ENCODE measurements around the gene SAMD1. TPM values are rescaled to one million over a fixed set of nuclear protein-coding genes. Genes with fewer than 3 reads are reported as not detected.
"Not testable (repeated sequence)": the region's sequence is repeated elsewhere in the genome, so short reads cannot be mapped to it uniquely, and the experiment has no call there.

The SAMD1 gene
- total and polyA plus RNA-seq, 2 experiments from 2014 or later = 112 to 136 TPM

GRCh38 chr19:14042659-14043608, 47.6 kb downstream of the SAMD1 start:
- TF ChIP-seq CTCF (IDR thresholded peaks at IDR 0.05; ENCODE audit: low read depth, low read length) = peak; percentile 62
- not testable (repeated sequence) for H3K36me3 ChIP-seq; H3K4me1 ChIP-seq (ENCODE audit: low read depth); H3K4me3 ChIP-seq; H3K27me3 ChIP-seq; H3K9me3 ChIP-seq (ENCODE audit: low read depth)
- peak overlapping the region; percentile 17 for H3K27ac ChIP-seq
- peak; percentile 53 to 84 for DNase-seq (ENCODE audit: low read depth in 1 of 2, low spot score in 1 of 2)

- Histone ChIP-seq H3K27ac (no peak overlapping the region), H3K36me3 (no peaks in the 10 kb centered on the region), H3K9me3 (ENCODE audit: low read depth) (no peaks in the 10 kb centered on the region), H3K4me3 (no peak overlapping the region), H3K4me1 (ENCODE audit: low read depth) (no peaks in the 10 kb centered on the region), H3K27me3 (no peaks in the 10 kb centered on the region)
- no peak for DNase-seq (ENCODE audit: low read depth in 1 of 2, low spot score in 1 of 2)
- no peak for TF ChIP-seq CTCF (IDR thresholded peaks at IDR 0.05; ENCODE audit: low read depth, low read length)
Measured at GRCh38 chr19:14039181-14039580, 51.4 kb downstream of the SAMD1 start.

Other genes with a start within 250 kb of the SAMD1 start
- gene NANOS3, start 213.6 kb downstream of the SAMD1 start, total RNA-seq = 0.39 and 2.0 TPM in 2 replicates
- 0.86 and 1.6 TPM in 2 replicates for gene NANOS3, start 213.6 kb downstream of the SAMD1 start, polyA plus RNA-seq
- 4.0 and 8.8 TPM in 2 replicates for gene BRME1, start 184.6 kb downstream of the SAMD1 start, total RNA-seq
- 3.0 and 8.2 TPM in 2 replicates for gene BRME1, start 184.6 kb downstream of the SAMD1 start, polyA plus RNA-seq
- 43.2 and 46.6 TPM in 2 replicates for gene CC2D1A, start 184.6 kb downstream of the SAMD1 start, total RNA-seq
- gene CC2D1A, start 184.6 kb downstream of the SAMD1 start, polyA plus RNA-seq = 41.5 and 42.5 TPM in 2 replicates
- 0.24 and 0.67 TPM in 2 replicates for gene PODNL1, start 152.3 kb downstream of the SAMD1 start, total RNA-seq
- gene PODNL1, start 152.3 kb downstream of the SAMD1 start, polyA plus RNA-seq = not detected in 2 replicates
- gene DCAF15, start 138.2 kb downstream of the SAMD1 start, total RNA-seq = 44.6 and 48.1 TPM in 2 replicates
- gene DCAF15, start 138.2 kb downstream of the SAMD1 start, polyA plus RNA-seq = 33.3 and 34.0 TPM in 2 replicates
- 8.9 TPM in 2 replicates for gene RFX1, start 84.4 kb downstream of the SAMD1 start, total RNA-seq
- 2.7 and 3.3 TPM in 2 replicates for gene RFX1, start 84.4 kb downstream of the SAMD1 start, polyA plus RNA-seq
- gene RLN3, start 62.6 kb downstream of the SAMD1 start, total RNA-seq = not detected in 2 replicates
- 0.44 TPM in 1 of 2 replicates, not detected in the other for gene RLN3, start 62.6 kb downstream of the SAMD1 start, polyA plus RNA-seq
- 4.6 and 7.1 TPM in 2 replicates for gene IL27RA, start 59.0 kb downstream of the SAMD1 start, total RNA-seq
- 4.3 and 17.1 TPM in 2 replicates for gene IL27RA, start 59.0 kb downstream of the SAMD1 start, polyA plus RNA-seq
- gene PALM3, start 28.7 kb downstream of the SAMD1 start, total RNA-seq = 0.25 and 0.30 TPM in 2 replicates
- gene PALM3, start 28.7 kb downstream of the SAMD1 start, polyA plus RNA-seq = 0.10 and 1.0 TPM in 2 replicates
- gene MISP3, start 18.0 kb downstream of the SAMD1 start, total RNA-seq = 16.0 and 19.4 TPM in 2 replicates
- 23.2 and 25.6 TPM in 2 replicates for gene MISP3, start 18.0 kb downstream of the SAMD1 start, polyA plus RNA-seq
- gene C19orf67, start 5.0 kb downstream of the SAMD1 start, total RNA-seq = 3.6 and 14.2 TPM in 2 replicates
- gene C19orf67, start 5.0 kb downstream of the SAMD1 start, polyA plus RNA-seq = 4.1 and 7.5 TPM in 2 replicates
- gene PRKACA, start 27.0 kb upstream of the SAMD1 start, total RNA-seq = 95.2 and 126 TPM in 2 replicates
- gene PRKACA, start 27.0 kb upstream of the SAMD1 start, polyA plus RNA-seq = 30.6 and 33.5 TPM in 2 replicates
- 19.1 and 21.8 TPM in 2 replicates for gene ASF1B, start 45.8 kb upstream of the SAMD1 start, total RNA-seq
- gene ASF1B, start 45.8 kb upstream of the SAMD1 start, polyA plus RNA-seq = 27.5 and 30.7 TPM in 2 replicates
- gene ADGRL1, start 115.4 kb upstream of the SAMD1 start, total RNA-seq = 26.6 and 55.8 TPM in 2 replicates
- gene ADGRL1, start 115.4 kb upstream of the SAMD1 start, polyA plus RNA-seq = 19.6 and 35.2 TPM in 2 replicates

All from cardiac muscle cell (in vitro differentiated cells and primary cell).